Loucy (cell line): ENCODE results near the gene BBOX1.

Source experiments
- CTCF ChIP-seq: fragments of 200-600 bp; sonication (generic); conservative IDR thresholded peaks from 2 replicates; pipeline ENCODE4 v1.5.1; 2014; ENCODE audit warnings: mild to moderate bottlenecking, antibody characterized with exemption, low read length
- EZH2phosphoT487 ChIP-seq: fragments of 200-600 bp; IDR thresholded peaks from 2 replicates; pipeline ENCODE4 v1.6.1; 2018; ENCODE audit warnings: antibody characterized with exemption, mild to moderate bottlenecking, moderate library complexity, borderline replicate concordance

- no peak for TF ChIP-seq CTCF
- no peak for TF ChIP-seq EZH2phosphoT487
These were observed 19.9 kb upstream of the BBOX1 start for GRCh38 chr11:27020751-27021150.
